H1 (cell line): ENCODE measurements around the gene HK1. TPM values are rescaled to one million over a fixed set of nuclear protein-coding genes. Genes with fewer than 3 reads are reported as not detected.

ENCODE experiments used
- CTCF ChIA-PET: fragments of 300-600 bp; sonication (Branson Sonifier 250); formaldehyde crosslinking; loops from one replicate; lab custom pipeline; 2021; ENCODE audit not compliant: partially characterized antibody; lab: Charles Lee
- POLR2A ChIA-PET: fragments of 300-600 bp; sonication (Branson Sonifier 250); formaldehyde crosslinking; loops from one replicate; lab custom pipeline; 2021; ENCODE audit warnings: inconsistent platforms; ENCODE audit not compliant: partially characterized antibody; lab: Charles Lee
- DNase-seq, 2 experiments: peaks; one replicate each; pipeline versions ENCODE4 v3.0.0 to v3.0.0-alpha.2; 2010 to 2022; ENCODE audit warnings: low spot score in 2 of 2, low read depth in 1 of 2, mixed read lengths in 1 of 2
- FAIRE-seq: peaks from 2 replicates; lab custom pipeline; 2011; peaks lifted over from hg19 to GRCh38; lab: Jason Lieb, UNC
- H2AFZ ChIP-seq: 2 replicates; pipeline ENCODE4 v1.8.1; 2012; ENCODE audit warnings: low read length, inconsistent platforms
- H2AK5ac ChIP-seq: 2 replicates; pipeline ENCODE4 v1.6.1; 2013; ENCODE audit warnings: low read depth, low read length
- H2BK120ac ChIP-seq: replicated peaks from 2 replicates; pipeline ENCODE3; 2013; ENCODE audit warnings: low read depth, low read length, inconsistent platforms
- H2BK12ac ChIP-seq: 2 replicates; pipeline ENCODE4 v1.6.1; 2013; ENCODE audit warnings: low read depth, low read length
- H2BK15ac ChIP-seq: 2 replicates; pipeline ENCODE4 v1.6.1; 2013; ENCODE audit warnings: low read length
- H2BK20ac ChIP-seq: 2 replicates; pipeline ENCODE4 v1.6.1; 2013; ENCODE audit warnings: low read length
- H2BK5ac ChIP-seq: 2 replicates; pipeline ENCODE4 v1.6.1; 2013; ENCODE audit warnings: low read depth, low read length
- H3K14ac ChIP-seq: 2 replicates; pipeline ENCODE4 v1.6.1; 2013; ENCODE audit warnings: inconsistent platforms; ENCODE audit not compliant: insufficient read length
- H3K18ac ChIP-seq: 2 replicates; pipeline ENCODE4 v1.6.1; 2013; ENCODE audit warnings: low read length; ENCODE audit errors: extremely low read depth
- H3K23ac ChIP-seq: 2 replicates; pipeline ENCODE4 v1.6.1; 2013; ENCODE audit warnings: inconsistent platforms; ENCODE audit not compliant: insufficient read length
- H3K23me2 ChIP-seq: 2 replicates; pipeline ENCODE4 v1.6.1; 2013; ENCODE audit warnings: low read depth, low read length
- H3K27ac ChIP-seq: 2 replicates; pipeline ENCODE4 v1.6.1; 2011; ENCODE audit warnings: low read depth, low read length, inconsistent platforms
- H3K27me3 ChIP-seq, 4 experiments: replicated peaks in 1 of 4; 1 replicate in 1 of 4; 2 replicates in 3 of 4; pipeline versions ENCODE4 v1.6.1 to v1.8.1; 2011 to 2013; ENCODE audit warnings: low read length in 3 of 4, mild to moderate bottlenecking in 3 of 4, inconsistent platforms in 2 of 4, mixed read lengths in 2 of 4, moderate library complexity in 1 of 4; ENCODE audit not compliant: control insufficient read depth in 3 of 4, insufficient read depth in 3 of 4; ENCODE audit errors: extremely low read depth in 1 of 4
- H3K36me3 ChIP-seq, 4 experiments: 2 replicates each; pipeline versions ENCODE4 v1.6.1 to v1.8.1; 2011 to 2013; ENCODE audit warnings: mild to moderate bottlenecking in 4 of 4, low read length in 3 of 4, moderate library complexity in 2 of 4, control low read depth in 1 of 4, inconsistent platforms in 1 of 4; ENCODE audit not compliant: insufficient read depth in 4 of 4, control insufficient read depth in 2 of 4
- H3K4ac ChIP-seq: replicated peaks from 2 replicates; pipeline ENCODE3; 2013; ENCODE audit warnings: low read length, low read depth, mixed read lengths, inconsistent platforms; ENCODE audit not compliant: insufficient read length
- H3K4me1 ChIP-seq, 4 experiments: replicated peaks in 1 of 4; 1 replicate in 1 of 4; 2 replicates in 3 of 4; pipeline versions ENCODE4 v1.6.1 to v1.8.1; 2011 to 2013; ENCODE audit warnings: low read length in 3 of 4, inconsistent platforms in 2 of 4, mixed read lengths in 1 of 4; ENCODE audit not compliant: insufficient read depth in 4 of 4, control insufficient read depth in 3 of 4
- H3K4me2 ChIP-seq, 2 experiments: 2 replicates each; pipeline versions ENCODE4 v1.6.1 to v1.8.1; 2011 to 2013; ENCODE audit warnings: low read depth in 2 of 2, low read length in 2 of 2, control low read depth in 1 of 2, inconsistent platforms in 1 of 2, mild to moderate bottlenecking in 1 of 2; ENCODE audit not compliant: insufficient read depth in 1 of 2
- H3K4me3 ChIP-seq, 4 experiments: fragments of 200-600, 300-600 bp in 1 of 4; sonication (generic), shearing (Covaris generic), sonication (Bioruptor Twin) in 1 of 4; 2 replicates each; pipeline versions ENCODE4 v1.5.1 to v1.8.1; 2011 to 2016; ENCODE audit warnings: low read length in 4 of 4, low read depth in 3 of 4, control low read depth in 2 of 4, inconsistent platforms in 2 of 4, mild to moderate bottlenecking in 2 of 4, mixed read lengths in 1 of 4, moderate library complexity in 1 of 4; ENCODE audit not compliant: insufficient read depth in 2 of 4; ENCODE audit errors: extremely low read depth in 1 of 4
- H3K56ac ChIP-seq: replicated peaks from 2 replicates; pipeline ENCODE3; 2013; ENCODE audit warnings: low read depth, mild to moderate bottlenecking, mixed read lengths, low read length, inconsistent platforms; ENCODE audit not compliant: insufficient read length
- H3K79me1 ChIP-seq: 2 replicates; pipeline ENCODE4 v1.6.1; 2013; ENCODE audit warnings: low read depth, low read length, control low read depth
- H3K79me2 ChIP-seq, 2 experiments: 2 replicates each; pipeline versions ENCODE4 v1.6.1 to v1.8.1; 2012 to 2013; ENCODE audit warnings: low read length in 2 of 2, mild to moderate bottlenecking in 2 of 2, inconsistent platforms in 1 of 2; ENCODE audit not compliant: insufficient read depth in 2 of 2, control insufficient read depth in 1 of 2
- H3K9ac ChIP-seq, 4 experiments: replicated peaks in 1 of 4; 1 replicate in 1 of 4; 2 replicates in 3 of 4; pipeline versions ENCODE4 v1.6.1 to v1.8.1; 2011 to 2013; ENCODE audit warnings: low read depth in 3 of 4, low read length in 3 of 4, control low read depth in 2 of 4, mild to moderate bottlenecking in 2 of 4, moderate library complexity in 2 of 4, inconsistent platforms in 1 of 4; ENCODE audit errors: extremely low read depth in 1 of 4
- H3K9me3 ChIP-seq, 2 experiments: 2 replicates each; pipeline versions ENCODE4 v1.6.1 to v1.8.1; 2012 to 2013; ENCODE audit warnings: mild to moderate bottlenecking in 2 of 2, moderate library complexity in 2 of 2, control low read depth in 1 of 2, inconsistent platforms in 1 of 2, low read depth in 1 of 2, low read length in 1 of 2, mixed read lengths in 1 of 2; ENCODE audit not compliant: insufficient read depth in 2 of 2
- H4K20me1 ChIP-seq, 2 experiments: replicated peaks in 1 of 2; 2 replicates each; pipeline versions ENCODE3 to v1.8.1; 2011 to 2013; ENCODE audit warnings: inconsistent platforms in 2 of 2, low read length in 2 of 2, mild to moderate bottlenecking in 1 of 2; ENCODE audit not compliant: insufficient read depth in 2 of 2, control insufficient read depth in 1 of 2
- H4K5ac ChIP-seq: 2 replicates; pipeline ENCODE4 v1.6.1; 2013; ENCODE audit warnings: low read length, low read depth, mixed read lengths, inconsistent platforms; ENCODE audit not compliant: insufficient read length
- H4K8ac ChIP-seq: 2 replicates; pipeline ENCODE4 v1.8.0; 2013; ENCODE audit warnings: mild to moderate bottlenecking, moderate library complexity, low read length, inconsistent platforms; ENCODE audit not compliant: insufficient read depth; ENCODE audit errors: extremely low read depth
- H4K91ac ChIP-seq: replicated peaks from 2 replicates; pipeline ENCODE3; 2013; ENCODE audit warnings: low read length, mixed read lengths, inconsistent platforms; ENCODE audit not compliant: insufficient read length
- BCL11A ChIP-seq, 2 experiments: IDR thresholded peaks; one replicate each; pipeline ENCODE4 v1.6.1; 2011; ENCODE audit warnings: low read depth in 2 of 2, low read length in 2 of 2, mild to moderate bottlenecking in 2 of 2
- KDM5A ChIP-seq: fragments of 200-600 bp; IDR thresholded peaks from 2 replicates; pipeline ENCODE4 v1.7.1; 2012; ENCODE audit warnings: mild to moderate bottlenecking, low read length, inconsistent platforms, mixed read lengths
- POLR2AphosphoS5 ChIP-seq: IDR thresholded peaks from 2 replicates; pipeline ENCODE4 v1.6.1; 2011; ENCODE audit warnings: low read depth, low read length
- RXRA ChIP-seq: IDR thresholded peaks from 2 replicates; pipeline ENCODE4 v1.6.1; 2011; ENCODE audit warnings: low read depth, mild to moderate bottlenecking, low read length, moderate library complexity; ENCODE audit not compliant: insufficient read depth
- SUZ12 ChIP-seq: fragments of 200-600 bp; sonication (generic); IDR thresholded peaks from 2 replicates; pipeline ENCODE4 v1.6.1; 2012; ENCODE audit warnings: mild to moderate bottlenecking, inconsistent platforms, low read length, moderate library complexity, mixed read lengths
- TEAD4 ChIP-seq: IDR thresholded peaks from 2 replicates; pipeline ENCODE4 v1.6.1; 2012; ENCODE audit warnings: low read depth, low read length, inconsistent platforms, mixed read lengths
- WGBS, 2 experiments: shearing (Covaris generic) in 1 of 2; methylation state at CpG; one replicate each; pipeline versions ENCODE4 v1.1.6 to v1.1.7; 2013 to 2015; ENCODE audit warnings: low lambda C conversion rate in 2 of 2, mixed read lengths in 2 of 2, inconsistent platforms in 1 of 2, low coverage in 1 of 2, missing lambda C conversion rate in 1 of 2; ENCODE audit not compliant: insufficient replicate concordance in 2 of 2, insufficient coverage in 1 of 2, insufficient read length in 1 of 2; ENCODE audit errors: extremely low coverage in 1 of 2, missing lambda C conversion rate in 1 of 2; 5-methylcytosine and 5-hydroxymethylcytosine counted together
- polyA plus RNA-seq, 7 experiments: library from polyadenylated mRNA; depleted of rRNA in 3 of 7; stranded (reverse) in 5 of 7; unstranded in 2 of 7; fragments of >200 nt in 5 of 7; fragments of 200-250 nt in 2 of 7; gene quantifications; 1 replicate in 5 of 7; 2 replicates in 1 of 7; 4 replicates in 1 of 7; pipeline versions ENCODE4 v1.2.1 to v1.2.3, GENCODE V29; 2011 to 2013; ENCODE audit warnings: missing spikeins in 2 of 7, mixed read lengths in 2 of 7
- total RNA-seq: library from RNA; stranded (reverse); fragmentation: NEBNext Ultra II Directional; extraction: Animal tissue kit (Norgen Biotek cat#: 25700); gene quantifications from 2 replicates; pipeline ENCODE4 v1.2.1, GENCODE V29; 2021
- TF ChIP-seq, protein P1 (sequence below): IDR thresholded peaks from 2 replicates; pipeline ENCODE4 v1.6.1; 2011; ENCODE audit warnings: low read depth, mild to moderate bottlenecking, low read length; ENCODE audit not compliant: insufficient read depth

The HK1 gene
- total and polyA plus RNA-seq, 2 of the 8 experiments (the other 6 are each of a cell fraction or from before 2014, with no cell fraction given) = 55.8 to 247 TPM

DNA sequence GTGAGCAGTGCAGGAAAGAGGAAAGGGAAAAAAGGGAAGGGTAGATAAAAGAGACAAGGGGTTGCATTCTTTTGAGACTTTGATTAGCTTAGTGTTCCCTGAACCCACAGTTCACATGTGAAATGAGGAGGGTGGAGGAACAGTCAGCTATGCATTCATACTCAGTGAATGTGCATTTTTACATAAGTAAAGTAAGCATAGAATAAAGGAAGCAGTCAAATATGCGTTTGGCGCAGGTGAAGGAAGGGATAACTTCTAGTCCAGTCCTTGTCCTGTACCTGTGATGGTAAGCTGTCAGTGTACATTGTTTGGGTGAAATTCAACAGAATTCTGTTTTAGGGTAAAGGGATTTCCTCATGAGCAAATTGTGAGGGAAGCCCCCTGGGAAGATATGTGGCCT is 28.1 kb downstream of the HK1 start:
- no peak for DNase-seq
- H3K79me2 ChIP-seq = no peaks in the 10 kb centered on the region
- H3K79me1 ChIP-seq = no peaks in the 10 kb centered on the region
- no peaks in the 10 kb centered on the region for H3K36me3 ChIP-seq
- no peak for TF ChIP-seq TEAD4
- TF ChIP-seq POLR2AphosphoS5 = no peak
- TF ChIP-seq BCL11A (IDR thresholded peaks at IDR 0.05; ENCODE audit: low read depth in 2 of 2, low read length in 2 of 2) = no peak
- TF ChIP-seq KDM5A = no peak
- TF ChIP-seq, protein P1, sequence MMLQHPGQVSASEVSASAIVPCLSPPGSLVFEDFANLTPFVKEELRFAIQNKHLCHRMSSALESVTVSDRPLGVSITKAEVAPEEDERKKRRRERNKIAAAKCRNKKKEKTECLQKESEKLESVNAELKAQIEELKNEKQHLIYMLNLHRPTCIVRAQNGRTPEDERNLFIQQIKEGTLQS = no peak
- no peak for TF ChIP-seq SUZ12
- TF ChIP-seq RXRA = no peak
- H3K9me3 ChIP-seq = no peaks in the 10 kb centered on the region
- H2BK12ac ChIP-seq = no peak overlapping the region
- H3K18ac ChIP-seq = no peak overlapping the region
- no peak overlapping the region for H2AK5ac ChIP-seq
- H4K8ac ChIP-seq = no peak overlapping the region
- ChIA-PET POLR2A (interaction anchor here (0.6 to 0.7 kb wide), 2 partner anchors 15 to 85 kb away, joined by 6 read pairs; no protein-coding TSS in a partner anchor), CTCF (interaction anchor here (0.6 to 3.5 kb wide), 8 partner anchors 9 to 70 kb away, joined by 3 to 11 read pairs (median 4); no protein-coding TSS in a partner anchor)
- no peak overlapping the region for H4K91ac ChIP-seq
- no peaks in the 10 kb centered on the region for H3K27me3 ChIP-seq
- no peaks in the 10 kb centered on the region; a peak in 1 of 7 replicates for H3K4me1 ChIP-seq
- no peak overlapping the region for H2BK5ac ChIP-seq
- H2BK15ac ChIP-seq = no peak overlapping the region
- no peak overlapping the region for H3K23ac ChIP-seq
- no peak overlapping the region for H4K5ac ChIP-seq
- H3K23me2 ChIP-seq = no peaks in the 10 kb centered on the region
- H3K27ac ChIP-seq = no peak overlapping the region
- no peak overlapping the region for H2AFZ ChIP-seq
- H4K20me1 ChIP-seq = no peaks in the 10 kb centered on the region
- no peak overlapping the region for H2BK120ac ChIP-seq
- no peak overlapping the region for H3K4me2 ChIP-seq
- no peak overlapping the region for H3K14ac ChIP-seq
- H3K56ac ChIP-seq = no peak overlapping the region
- WGBS, 2 experiments = 90% methylated on average over 2 of the region's 2 CpGs; no CpG with 5 or more reads in 1 of the 2 experiments
- FAIRE-seq = no peak
- H3K9ac ChIP-seq = no peak overlapping the region
- no peak overlapping the region for H2BK20ac ChIP-seq
- no peak overlapping the region for H3K4me3 ChIP-seq
- H3K4ac ChIP-seq = no peak overlapping the region
